A549 (cell line): ENCODE data around the gene MOV10.
"Not testable (repeated sequence)": the region's sequence is repeated elsewhere in the genome, so short reads cannot be mapped to it uniquely, and the experiment has no call there.

Experiments used
- BCL3 ChIP-seq: fragments of >200 bp; sonication (Bioruptor Twin); formaldehyde crosslinking; IDR thresholded peaks from 3 replicates; pipeline ENCODE4 v1.6.1; 2016
- CBX2 ChIP-seq: fragments of 200-600 bp; sonication (generic); IDR thresholded peaks from 2 replicates; pipeline ENCODE4 v1.6.1; 2016; ENCODE audit warnings: low read depth, mild to moderate bottlenecking, borderline replicate concordance
- HDAC2 ChIP-seq: fragments of 200-600 bp; sonication (generic); IDR thresholded peaks from 2 replicates; pipeline ENCODE4 v1.6.1; 2016
- JUNB ChIP-seq: fragments of >200 bp; sonication (Bioruptor Twin); formaldehyde crosslinking; IDR thresholded peaks from 2 replicates; pipeline ENCODE4 v1.6.1; 2016
- MAX ChIP-seq: IDR thresholded peaks from 2 replicates; pipeline ENCODE4 v1.6.1; 2012
- POLR2A ChIP-seq: IDR thresholded peaks from 2 replicates; pipeline ENCODE4 v1.6.1; 2012; ENCODE audit warnings: mild to moderate bottlenecking, low read length
- RCOR1 ChIP-seq: fragments of 150-350 bp; IDR thresholded peaks from 2 replicates; pipeline ENCODE4 v1.6.1; 2014; ENCODE audit warnings: antibody characterized with exemption, low read length, low read depth
- TFCP2L1 ChIP-seq: fragments of 250-450 bp; sonication (Bioruptor Pico); IDR thresholded peaks from 2 replicates; pipeline ENCODE4 v1.5.0; 2021; ENCODE audit warnings: mild to moderate bottlenecking
- TF ChIP-seq, protein P1 (sequence below): fragments of >200 bp; sonication (Bioruptor Twin); formaldehyde crosslinking; IDR thresholded peaks from 3 replicates; pipeline ENCODE4 v1.5.1; 2016

- not testable (repeated sequence) for TF ChIP-seq HDAC2; CBX2; JUNB; TFCP2L1 (CRISPR knock-in tag); RCOR1; POLR2A; BCL3; MAX
- TF ChIP-seq, protein P1, sequence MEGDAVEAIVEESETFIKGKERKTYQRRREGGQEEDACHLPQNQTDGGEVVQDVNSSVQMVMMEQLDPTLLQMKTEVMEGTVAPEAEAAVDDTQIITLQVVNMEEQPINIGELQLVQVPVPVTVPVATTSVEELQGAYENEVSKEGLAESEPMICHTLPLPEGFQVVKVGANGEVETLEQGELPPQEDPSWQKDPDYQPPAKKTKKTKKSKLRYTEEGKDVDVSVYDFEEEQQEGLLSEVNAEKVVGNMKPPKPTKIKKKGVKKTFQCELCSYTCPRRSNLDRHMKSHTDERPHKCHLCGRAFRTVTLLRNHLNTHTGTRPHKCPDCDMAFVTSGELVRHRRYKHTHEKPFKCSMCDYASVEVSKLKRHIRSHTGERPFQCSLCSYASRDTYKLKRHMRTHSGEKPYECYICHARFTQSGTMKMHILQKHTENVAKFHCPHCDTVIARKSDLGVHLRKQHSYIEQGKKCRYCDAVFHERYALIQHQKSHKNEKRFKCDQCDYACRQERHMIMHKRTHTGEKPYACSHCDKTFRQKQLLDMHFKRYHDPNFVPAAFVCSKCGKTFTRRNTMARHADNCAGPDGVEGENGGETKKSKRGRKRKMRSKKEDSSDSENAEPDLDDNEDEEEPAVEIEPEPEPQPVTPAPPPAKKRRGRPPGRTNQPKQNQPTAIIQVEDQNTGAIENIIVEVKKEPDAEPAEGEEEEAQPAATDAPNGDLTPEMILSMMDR, result not testable (repeated sequence)
These were observed 34.0 kb upstream of the MOV10 start for GRCh38 chr1:112640437-112640836.
